Activated CD4-positive, alpha-beta T cell treated with anti-CD3 and anti-CD28 coated beads, Interleukin-2, amount 50 U/mL, for 1 hour (primary cell): ENCODE measurements around the gene KCNJ18.
"Not testable (repeated sequence)": the region's sequence is repeated elsewhere in the genome, so short reads cannot be mapped to it uniquely, and the experiment has no call there.

Experiments
- DNase-seq: peaks from one replicate; pipeline ENCODE4 v3.0.0-alpha.2; 2020

KCNJ18 gene

DNA sequence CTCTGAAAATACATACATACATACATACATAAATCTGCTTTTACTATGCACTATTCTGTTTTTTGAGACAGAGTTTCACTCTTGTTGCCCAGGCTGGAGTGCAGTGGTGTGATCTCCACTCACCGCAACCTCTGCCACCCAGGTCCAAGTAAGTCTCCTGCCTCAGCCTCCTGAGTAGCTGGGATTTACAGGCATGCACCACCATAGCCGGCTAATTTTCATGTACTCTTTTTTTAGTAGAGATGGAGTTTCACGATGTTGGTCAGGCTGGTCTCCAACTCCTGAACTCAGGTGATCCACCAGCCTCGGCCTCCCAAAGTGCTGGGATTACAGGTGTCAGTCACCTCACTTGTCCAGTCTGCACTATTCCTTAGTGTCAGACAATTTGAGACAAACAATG is 20.5 kb upstream of the KCNJ18 start:
- DNase-seq: not testable (repeated sequence)

DNA sequence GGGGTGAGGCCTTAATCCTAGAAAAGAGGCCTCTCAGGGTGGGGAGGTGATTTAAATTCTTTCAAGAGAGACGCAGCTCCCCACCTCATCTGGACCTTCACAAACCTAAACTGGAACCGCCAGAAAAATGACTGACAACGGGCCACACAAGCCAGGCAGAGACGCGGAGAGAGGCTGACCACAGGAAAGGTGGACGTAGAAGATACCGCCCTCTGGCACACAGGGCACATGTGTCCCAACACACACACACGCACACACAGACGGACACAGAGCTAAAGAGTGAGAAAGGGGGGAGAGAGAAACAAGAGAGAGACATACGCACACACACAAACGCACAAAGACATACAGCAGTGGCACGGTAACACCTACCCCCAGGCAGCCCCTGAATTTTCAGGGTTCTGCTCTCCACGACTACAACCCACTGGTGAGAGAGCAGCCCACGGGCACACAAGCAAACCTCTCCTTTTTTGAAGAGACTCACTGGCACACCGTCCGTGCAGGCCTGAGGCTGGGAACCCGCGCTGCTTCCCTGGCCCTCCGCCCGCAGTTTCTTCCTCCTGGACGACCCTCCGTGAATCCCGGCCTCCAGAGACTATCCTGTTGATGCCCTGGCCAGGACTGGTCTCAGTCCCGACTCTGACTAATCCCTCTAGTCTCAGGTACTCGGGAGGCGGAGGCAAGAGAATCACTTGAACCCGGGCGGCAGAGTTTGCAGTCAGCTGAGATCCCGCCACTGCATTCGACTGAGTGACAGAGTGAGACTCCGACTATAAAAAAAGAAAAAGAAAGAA is 18.7 kb upstream of the KCNJ18 start:
- DNase-seq: not testable (repeated sequence)

DNA sequence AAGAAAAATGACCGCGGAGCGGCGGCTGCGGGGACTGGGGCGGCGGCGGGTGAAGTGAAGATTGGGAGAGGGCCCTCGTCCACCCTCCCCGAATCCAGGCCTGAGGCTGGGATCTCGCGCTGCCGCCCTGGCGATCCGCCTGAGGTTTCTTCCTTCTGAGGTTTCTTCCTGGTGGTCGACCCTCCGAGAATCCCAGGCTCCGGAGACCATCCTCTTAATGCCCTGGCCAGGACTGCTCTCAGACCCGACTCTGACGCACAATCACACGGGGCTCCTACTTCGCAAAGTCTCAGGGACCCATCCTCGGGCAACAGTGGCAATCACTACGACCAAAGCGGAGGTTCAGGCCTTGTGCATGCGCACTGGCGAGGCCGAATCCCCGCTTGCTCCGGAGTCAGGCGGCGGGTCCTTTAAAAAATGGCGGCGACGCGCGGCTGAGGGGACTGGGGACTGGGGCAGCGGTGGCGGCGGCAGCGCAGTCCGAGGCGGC is 18.0 kb upstream of the KCNJ18 start:
- no peak for DNase-seq

DNA sequence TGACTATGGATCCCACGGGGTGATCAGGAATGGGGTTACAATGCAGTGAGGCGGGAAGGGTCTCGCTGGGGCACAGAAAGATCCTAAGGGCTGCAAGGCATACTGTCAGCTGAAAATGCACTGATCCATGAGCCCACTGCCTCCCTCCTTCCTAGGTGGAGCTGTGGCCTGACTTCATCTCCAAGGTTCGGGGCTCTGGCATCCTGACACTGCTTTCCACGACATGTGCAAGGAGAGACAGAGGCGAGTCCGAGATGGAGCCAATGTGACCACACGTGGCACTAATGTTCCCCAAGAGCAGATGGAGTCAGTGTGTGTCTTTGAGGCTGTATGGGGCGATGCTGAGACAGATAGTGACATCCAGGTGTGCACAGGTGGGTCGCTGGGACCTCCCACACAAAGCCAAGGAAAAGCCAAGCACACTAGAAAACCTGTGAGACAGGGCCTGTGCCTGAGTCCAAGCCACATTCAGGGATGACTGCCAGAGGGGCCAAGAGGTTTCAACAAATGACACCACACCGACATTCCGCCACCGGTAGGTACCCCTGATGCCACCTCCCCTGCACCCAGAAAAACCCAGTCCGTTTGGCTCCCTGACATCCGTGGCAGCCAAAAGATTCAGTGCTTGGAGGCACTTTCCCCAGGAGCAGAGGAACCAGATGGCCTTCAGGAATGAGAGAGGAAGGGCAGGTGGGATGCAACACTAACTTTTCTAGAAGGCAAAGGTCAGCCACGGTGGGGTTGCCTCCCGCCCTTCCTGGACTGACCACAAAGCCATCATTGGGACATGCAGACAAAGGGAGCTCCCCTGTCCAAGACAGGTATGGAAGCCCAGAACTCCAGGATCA is 17.2 kb upstream of the KCNJ18 start:
- DNase-seq: not testable (repeated sequence)

DNA sequence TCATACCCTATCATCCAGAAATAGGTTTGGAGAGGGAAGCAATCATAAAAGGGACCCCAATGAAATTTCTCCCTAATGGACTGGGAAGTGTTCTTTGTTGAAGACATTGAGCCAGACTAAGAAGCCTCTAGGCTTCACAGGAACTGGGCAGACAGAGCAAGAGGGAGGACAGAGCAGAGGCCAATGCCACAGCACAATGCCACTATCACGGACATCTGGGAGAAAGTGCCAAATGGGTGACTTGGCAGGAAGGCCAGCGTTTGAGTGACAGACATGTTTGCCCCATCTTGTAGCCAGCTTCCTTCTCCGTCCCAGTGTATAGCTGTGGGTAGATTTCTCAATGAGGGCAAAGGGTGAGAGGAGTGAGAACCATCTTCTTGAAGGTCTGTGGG is 16.6 kb upstream of the KCNJ18 start:
- DNase-seq: not testable (repeated sequence)

DNA sequence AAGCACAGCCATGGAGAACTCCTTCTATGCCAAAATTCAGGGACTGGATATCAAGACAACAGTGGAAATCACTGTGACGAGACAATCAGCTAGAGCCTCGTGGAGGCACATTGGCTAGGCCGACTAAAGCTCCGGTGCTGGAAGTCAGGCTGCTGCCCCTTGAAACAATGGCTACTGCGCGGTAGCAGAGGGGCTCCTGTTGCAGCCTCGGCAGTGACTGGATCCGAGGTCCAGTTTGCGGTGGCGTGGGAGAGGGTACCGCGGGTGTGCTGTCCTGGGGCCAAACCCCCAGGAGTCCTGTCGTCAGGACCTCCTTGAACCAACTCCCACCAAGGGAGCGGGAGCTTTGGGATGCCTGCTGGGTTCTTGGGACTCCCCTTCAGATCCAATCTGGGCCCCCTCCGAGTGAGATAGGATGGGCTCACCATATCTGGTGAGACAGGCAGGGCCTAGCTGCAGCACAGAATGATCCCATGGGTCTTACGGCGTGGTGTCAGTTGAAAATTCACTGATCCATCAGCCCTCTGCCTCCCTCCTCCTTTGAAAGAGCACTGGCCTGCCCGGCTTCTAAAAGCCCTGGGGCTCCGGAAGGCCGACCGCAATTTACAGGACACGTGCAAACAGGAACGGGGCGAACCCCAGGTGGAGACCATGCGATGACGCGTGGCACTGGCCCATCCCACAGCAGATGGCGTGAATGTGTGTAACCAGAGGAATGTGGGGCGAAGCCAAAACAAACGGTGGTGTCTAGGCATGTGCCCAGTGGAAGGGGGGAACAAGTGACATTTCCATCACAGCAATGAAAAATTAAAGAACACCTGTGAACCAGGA is 15.8 kb upstream of the KCNJ18 start:
- DNase-seq: no peak

DNA sequence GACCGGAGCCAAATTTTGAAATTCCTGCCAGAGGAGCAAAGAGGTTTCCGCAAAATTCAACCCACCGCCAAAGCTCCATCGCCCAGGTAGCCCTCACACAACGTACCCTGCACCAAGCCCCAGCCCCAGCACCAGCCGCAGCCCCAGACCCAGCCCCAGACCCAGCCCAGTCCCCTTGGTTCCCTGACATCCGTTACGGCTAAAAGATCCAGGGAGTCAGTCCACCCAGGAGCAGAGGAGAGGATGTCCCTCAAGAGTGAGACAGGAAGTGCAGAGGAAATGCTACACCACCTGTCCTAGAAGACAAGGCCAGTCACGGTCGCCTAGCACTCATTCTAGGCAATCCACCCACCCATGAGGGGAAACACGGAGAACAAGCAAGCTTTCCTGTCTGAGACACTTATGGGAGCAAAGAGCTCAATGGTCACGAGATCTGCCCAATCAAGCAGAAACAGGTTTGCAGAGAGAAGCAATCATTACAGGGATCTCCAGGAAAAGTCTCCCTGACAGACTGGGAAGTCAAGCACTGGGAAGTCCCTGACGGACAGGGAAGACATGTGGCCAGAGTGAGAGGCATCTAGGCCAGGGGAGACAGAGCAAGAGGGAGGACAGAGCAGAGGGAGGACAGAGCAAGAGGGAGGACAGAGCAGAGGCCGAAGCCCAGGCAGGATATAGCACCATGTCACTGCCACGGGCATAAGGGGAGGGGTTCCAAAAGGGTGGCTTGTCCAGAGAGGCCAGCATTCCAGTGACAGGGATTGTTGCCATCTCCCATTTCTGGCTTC is 15.0 kb upstream of the KCNJ18 start:
- no peak for DNase-seq

DNA sequence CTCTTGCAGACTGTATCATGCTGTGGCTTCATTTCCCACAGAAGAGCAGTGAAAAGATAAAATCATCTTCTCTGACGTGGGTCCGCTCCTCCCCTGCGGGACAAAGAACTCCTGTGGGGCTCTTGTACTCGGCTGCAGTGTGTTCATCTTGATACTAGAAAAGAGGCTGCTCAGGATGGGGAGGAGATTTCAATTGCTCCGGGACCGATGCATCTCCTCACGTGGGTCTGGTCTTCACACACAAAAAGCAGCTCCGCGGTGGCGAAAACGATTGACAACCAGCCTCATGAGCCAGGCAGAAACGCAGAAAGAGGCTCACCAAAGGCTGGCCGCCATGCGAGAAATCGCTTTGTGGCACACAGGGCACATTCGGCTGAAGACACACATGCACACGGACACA is 14.4 kb upstream of the KCNJ18 start:
- DNase-seq: no peak

DNA sequence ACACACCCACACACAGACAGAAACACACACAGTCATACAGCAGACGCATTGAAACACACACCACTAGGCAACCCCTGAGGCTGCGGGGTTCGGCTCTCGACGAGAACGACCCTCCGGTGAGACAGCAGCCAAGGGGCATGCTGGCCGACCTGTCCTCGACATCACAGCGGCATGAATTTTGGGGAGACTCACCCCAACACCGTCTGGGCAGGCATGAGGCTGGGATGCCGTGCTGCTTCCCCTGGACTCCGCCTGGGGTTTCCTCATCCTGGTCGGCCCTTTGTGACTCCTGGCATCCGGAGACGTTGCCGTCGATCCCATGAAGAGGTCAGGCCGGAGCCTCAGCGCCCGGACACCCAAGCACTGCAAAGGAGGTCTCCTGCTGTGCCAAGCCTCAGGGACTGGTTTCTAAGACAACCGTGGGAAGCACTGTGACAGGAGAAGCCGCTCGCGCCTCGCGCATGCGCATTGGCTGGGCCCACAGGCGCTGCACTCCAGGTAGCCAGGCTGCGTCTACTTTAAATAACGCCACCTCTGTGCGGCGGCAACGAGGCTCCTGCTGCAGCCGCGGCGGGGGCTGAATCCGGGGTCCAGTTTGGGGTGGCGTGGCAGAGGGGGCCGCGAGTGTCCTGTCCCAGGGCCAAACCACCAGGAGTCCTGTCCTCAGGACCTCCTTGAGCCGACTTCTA is 13.8 kb upstream of the KCNJ18 start:
- DNase-seq: no peak

DNA sequence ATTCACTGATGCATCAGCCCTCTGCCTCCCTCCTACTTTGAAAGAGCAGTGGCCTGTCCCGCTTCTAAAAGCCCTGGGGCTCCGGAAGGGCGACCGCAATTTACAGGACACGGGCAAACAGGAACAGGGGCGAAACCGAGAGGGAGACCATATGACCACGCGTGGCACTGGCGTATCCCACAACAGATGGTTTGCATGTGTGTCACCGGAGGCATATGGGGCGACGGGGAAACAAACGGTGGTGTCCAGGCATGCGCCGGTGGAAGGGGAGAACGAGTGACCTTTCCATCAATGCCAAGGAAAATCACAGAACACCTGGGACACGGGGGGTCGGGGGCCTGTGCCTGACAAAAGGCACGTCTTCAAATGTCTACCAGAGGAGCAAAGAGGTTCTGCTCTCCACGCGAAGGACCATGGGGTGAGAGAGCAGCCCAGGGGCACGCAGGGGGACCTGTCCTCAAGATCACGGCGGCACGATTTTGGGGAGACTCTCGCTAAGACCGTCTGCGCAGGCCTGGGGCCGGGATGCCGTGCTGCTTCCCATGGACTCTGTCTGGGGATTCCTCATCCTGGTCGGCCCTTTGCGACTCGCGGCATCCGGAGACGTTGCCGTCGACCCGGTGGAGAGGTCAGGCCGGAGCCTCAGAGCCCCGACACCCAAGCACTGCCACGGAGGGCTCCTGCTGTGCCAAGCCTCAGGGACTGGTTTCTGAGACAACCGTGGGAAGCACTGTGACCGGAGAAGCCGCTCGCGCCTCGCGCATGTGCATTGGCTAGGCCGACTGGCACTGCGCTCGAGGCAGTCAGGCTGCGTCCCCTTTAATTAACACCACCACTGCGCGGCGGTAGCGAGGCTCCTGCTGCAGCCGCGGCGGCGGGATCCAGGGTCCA is 12.8 kb upstream of the KCNJ18 start:
- DNase-seq: no peak

DNA sequence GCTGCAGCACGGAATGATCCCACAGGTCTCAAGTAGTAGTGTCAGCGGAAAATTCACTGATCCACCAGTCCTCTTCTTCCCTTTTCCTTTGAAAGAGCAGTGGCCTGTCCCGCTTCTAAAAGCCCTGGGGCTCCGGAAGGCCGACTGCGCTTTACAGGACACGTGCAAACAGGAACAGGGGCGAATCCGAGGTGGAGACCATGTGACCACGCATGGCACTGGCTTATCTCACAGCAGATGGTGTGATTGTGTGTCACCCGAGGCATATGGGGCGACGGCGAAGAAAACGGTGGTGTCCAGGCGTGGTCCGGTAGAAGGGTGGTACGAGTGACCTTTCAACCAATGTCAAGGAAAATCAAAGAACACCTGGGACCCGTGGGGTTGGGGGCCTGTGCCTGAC is 12.0 kb upstream of the KCNJ18 start:
- no peak for DNase-seq

DNA sequence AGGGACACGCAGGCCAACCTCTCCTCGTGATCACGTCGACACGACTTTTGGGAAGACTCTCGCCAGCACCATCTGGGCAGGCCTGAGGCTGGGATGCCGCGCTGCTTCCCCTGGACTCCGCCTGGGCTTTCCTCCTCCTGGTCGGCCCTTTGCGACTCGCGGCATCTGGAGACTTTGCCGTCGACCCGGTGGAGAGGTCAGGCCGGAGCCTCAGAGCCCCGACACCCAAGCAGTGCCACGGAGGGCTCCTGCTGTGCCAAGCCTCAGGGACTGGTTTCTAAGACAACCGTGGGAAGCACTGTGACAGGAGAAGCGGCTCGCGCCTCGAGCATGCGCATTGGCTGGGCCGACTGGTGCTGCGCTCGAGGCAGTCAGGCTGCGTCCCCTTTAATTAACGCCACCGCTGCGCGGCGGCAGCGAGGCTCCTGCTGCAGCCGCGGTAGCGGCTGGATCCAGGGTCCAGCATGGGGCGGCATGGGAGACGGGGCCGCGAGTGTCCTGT is 11.4 kb upstream of the KCNJ18 start:
- not testable (repeated sequence) for DNase-seq

DNA sequence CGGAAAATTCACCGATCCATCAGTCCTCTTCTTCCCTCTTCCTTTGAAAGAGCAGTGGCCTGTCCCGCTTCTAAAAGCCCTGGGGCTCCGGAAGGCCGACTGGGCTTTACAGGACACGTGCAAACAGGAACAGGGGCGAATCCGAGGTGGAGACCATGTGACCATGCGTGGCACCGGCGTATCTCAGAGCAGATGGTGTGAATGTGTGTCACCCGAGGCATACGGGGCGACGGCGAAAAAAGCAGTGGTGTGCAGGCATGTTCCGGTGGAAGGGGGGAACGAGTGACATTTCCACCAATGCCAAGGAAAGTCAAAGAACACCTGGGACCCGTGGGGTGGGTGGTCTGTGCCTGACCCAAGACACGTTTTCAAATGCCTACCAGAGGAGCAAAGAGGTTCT is 10.7 kb upstream of the KCNJ18 start:
- DNase-seq: not testable (repeated sequence)

DNA sequence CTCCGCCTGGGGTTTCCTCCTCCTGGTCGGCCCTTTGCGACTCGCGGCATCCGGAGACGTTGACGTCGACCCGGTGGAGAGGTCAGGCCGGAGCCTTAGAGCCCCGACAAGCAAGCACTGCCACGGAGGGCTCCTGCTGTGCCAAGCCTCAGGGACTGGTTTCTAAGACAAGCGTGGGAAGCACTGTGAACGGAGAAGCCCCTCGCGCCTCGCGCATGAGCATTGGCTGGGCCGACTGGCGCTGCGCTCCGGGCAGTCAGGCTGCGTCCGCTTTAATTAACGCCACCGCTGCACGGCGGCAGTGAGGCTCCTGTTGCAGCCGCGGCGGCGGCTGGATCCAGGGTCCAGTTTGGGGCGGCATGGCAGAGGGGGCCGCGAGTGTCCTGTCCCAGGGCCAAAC is 10.2 kb upstream of the KCNJ18 start:
- not testable (repeated sequence) for DNase-seq

DNA sequence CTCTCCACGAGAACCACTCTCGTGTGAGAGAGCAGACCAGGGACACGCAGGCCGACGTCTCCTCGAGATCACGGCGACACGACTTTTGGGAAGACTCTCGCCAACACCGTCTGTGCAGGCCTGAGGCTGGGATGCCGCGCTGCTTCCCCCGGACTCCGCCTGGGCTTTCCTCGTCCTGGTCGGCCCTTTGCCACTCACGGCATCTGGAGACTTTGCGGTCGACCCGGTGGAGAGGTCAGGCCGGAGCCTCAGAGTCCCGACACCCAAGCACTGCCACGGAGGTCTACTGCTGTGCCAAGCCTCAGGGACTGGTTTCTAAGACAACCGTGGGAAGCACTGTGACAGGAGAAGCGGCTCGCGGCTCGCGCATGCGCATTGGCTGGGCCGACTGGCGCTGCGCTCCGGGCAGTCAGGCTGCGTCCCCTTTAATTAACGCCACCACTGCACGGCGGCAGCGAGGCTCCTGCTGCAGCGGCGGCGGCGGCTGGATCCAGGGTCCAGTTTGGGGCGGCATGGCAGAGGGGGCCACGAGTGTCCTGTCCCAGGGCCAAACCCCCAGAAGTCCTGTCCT is 9.1 kb upstream of the KCNJ18 start:
- DNase-seq: not testable (repeated sequence)

DNA sequence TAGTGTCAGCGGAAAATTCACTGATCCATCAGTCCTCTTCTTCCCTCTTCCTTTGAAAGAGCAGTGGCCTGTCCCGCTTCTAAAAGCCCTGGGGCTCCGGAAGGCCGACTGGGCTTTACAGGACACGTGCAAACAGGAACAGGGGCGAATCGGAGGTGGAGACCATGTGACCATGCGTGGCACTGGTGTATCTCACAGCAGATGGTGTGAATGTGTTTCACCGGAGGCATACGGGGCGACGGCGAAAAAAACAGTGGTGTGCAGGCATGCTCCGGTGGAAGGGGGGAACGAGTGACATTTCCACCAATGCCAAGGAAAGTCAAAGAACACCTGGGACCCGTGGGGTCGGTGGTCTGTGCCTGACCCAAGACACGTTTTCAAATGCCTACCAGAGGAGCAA is 8.4 kb upstream of the KCNJ18 start:
- DNase-seq: not testable (repeated sequence)

DNA sequence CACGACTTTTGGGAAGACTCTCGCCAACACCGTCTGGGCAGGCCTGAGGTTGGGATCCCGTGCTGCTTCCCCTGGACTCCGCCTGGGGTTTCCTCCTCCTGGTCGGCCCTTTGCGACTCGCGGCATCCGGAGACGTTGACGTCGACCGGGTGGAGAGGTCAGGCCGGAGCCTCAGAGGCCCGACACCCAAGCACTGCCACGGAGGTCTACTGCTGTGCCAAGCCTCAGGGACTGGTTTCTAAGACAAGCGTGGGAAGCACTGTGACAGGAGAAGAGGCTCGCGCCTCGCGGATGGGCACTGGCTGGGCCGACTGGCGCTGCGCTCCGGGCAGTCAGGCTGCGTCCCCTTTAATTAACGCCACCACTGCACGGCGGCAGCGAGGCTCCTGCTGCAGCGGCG is 7.9 kb upstream of the KCNJ18 start:
- DNase-seq: not testable (repeated sequence)

DNA sequence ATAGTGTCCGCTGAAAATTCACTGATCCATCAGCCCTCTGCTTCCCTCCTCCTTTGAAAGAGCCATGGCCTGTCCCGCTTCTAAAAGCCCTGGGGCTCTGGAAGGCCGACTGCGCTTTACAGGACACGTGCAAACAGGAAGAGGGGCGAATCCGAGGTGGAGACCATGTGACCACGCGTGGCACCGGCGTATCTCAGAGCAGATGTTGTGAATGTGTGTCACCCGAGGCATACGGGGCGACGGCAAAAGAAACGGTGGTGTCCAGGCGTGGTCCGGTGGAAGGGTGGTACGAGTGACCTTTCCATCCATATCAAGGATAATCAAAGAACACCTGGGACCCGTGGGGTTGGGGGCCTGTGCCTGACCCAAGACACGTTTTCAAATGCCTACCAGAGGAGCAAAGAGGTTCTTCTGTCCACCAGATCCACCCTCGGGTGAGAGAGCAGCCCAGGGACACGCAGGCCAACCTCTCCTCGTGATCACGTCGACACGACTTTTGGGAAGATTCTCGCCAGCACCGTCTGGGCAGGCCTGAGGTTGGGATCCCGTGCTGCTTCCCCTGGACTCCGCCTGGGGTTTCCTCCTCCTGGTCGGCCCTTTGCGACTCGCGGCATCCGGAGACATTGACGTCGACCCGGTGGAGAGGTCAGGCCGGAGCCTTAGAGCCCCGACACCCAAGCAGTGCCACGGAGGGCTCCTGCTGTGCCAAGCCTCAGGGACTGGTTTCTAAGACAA is 7.1 kb upstream of the KCNJ18 start:
- not testable (repeated sequence) for DNase-seq
